Measurements from ENCODE around the gene HS3ST1.
A peak's percentile ranks its signal among the peaks of the same experiment; 100 is the strongest.

Gene HS3ST1

GRCh38 chr4:11431111-11431510 is 2.4 kb upstream of the HS3ST1 start:
- DNase-seq = no peak

- DNase-seq = no peak
These were observed 1.8 kb upstream of the HS3ST1 start for GRCh38 chr4:11430536-11430935.

- no peak for DNase-seq
These were observed 978 bp upstream of the HS3ST1 start for GRCh38 chr4:11429699-11430045.

GRCh38 chr4:11428899-11429698 is 405 bp upstream of the HS3ST1 start:
- DNase-seq = peak; percentile 81

- DNase-seq = peak; percentile 26
These were observed 1.3 kb downstream of the HS3ST1 start for GRCh38 chr4:11427121-11427996.

DNA sequence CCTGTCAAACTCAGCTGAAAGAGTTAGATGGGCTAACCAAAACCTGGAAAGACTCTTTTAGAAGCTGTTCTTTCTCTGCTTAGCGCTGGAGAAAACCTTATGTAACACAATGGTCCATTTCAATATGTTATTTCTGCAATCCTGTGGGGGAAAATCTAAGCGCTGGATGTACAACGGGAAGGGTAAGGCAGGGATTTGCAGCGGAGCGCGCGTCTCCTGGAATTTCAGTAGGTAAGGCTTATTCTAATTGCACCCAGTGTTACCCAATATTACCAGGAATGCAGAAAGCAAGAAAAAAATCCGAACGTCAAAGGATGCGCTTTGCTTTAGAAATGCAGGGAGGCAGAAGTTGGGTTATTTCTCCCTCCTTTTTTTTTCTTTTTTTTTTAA is 2.0 kb downstream of the HS3ST1 start:
- DNase-seq = no peak

DNA sequence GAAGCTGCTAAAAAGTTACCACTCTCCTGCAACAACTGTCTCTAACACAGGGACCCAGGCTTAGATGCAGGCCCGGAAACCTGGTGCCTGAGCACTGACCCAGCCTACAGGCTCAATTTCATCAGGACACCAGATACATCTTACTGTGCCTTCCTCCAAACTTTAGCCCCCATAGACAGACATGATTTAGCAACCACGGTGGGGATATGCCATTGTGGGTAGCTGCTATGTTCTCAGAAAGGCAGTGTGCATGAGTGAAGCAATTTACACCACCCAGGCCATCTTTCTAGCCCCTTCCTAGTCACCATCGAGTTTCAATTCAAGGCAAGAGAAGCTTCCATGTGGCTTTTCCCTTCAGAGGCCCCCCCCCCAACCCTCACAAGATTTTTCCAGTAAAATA is 2.7 kb downstream of the HS3ST1 start:
- DNase-seq = no peak

- DNase-seq = no peak
These were observed 3.8 kb downstream of the HS3ST1 start for GRCh38 chr4:11424856-11425255.

- DNase-seq = peak; percentile 65
These were observed 4.7 kb downstream of the HS3ST1 start for GRCh38 chr4:11424000-11424399.

DNA sequence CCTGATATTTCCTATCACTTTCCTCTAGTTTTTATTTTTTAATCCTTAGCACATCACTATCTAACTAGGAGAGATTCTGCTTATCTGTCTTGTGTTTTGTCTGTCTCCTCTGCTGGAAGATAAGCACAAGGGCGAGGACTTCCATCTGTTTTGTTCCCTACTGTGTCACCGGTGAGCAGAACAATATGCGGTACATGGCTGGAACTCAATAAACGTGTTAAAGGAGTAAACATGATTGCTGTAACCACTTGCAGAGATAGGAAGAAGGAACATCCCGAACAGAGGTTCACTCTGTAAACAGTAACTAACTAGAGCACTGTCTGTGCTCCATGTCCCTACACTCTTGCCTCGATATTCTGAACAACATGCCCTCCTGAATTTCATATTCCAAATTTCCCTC is 5.2 kb downstream of the HS3ST1 start:
- no peak for DNase-seq

DNA sequence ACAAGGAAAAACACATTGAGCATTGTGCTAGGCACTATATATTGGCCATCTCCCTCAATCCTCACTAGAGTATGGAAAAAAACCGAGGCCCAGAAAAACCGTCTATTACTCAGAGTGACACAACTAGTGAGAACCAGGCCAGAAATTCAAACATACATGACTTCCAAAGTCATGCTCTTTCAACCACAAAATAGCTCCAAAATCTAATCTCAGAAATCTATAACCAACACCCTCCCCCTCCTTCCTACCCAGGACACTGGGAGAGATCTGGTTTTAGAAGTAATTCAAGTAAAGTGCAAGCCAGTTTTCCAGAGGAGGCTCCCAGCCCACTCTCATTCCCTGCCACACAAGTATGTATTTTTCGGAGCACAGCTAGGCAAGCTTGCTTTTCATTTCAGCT is 7.6 kb downstream of the HS3ST1 start:
- no peak for DNase-seq

DNA sequence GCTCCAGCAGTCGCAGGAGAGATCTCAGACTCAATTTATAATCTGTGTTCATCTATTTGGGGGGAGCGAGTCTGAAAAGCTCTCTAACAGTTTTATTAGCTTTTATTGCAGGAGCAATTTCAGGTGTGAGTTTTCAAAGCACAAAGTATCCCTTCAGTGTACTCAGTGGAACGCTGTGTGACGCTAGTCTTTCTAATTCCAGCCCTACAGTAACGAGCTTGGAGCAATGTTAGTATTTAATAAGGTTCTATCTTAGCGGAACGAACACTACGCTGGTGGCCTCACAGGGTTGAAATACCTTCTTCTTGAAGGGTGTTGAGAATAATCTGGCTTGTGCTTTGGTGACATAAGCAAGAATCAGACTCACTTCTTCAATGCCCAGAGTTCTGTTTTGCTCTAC is 8.4 kb downstream of the HS3ST1 start:
- no peak for DNase-seq

- no peak for DNase-seq
These were observed 10.1 kb downstream of the HS3ST1 start for GRCh38 chr4:11418610-11419009.

- no peak for DNase-seq
These were observed 12.0 kb downstream of the HS3ST1 start for GRCh38 chr4:11416767-11417113.

GRCh38 chr4:11416071-11416766 is 12.5 kb downstream of the HS3ST1 start:
- no peak for DNase-seq

DNA sequence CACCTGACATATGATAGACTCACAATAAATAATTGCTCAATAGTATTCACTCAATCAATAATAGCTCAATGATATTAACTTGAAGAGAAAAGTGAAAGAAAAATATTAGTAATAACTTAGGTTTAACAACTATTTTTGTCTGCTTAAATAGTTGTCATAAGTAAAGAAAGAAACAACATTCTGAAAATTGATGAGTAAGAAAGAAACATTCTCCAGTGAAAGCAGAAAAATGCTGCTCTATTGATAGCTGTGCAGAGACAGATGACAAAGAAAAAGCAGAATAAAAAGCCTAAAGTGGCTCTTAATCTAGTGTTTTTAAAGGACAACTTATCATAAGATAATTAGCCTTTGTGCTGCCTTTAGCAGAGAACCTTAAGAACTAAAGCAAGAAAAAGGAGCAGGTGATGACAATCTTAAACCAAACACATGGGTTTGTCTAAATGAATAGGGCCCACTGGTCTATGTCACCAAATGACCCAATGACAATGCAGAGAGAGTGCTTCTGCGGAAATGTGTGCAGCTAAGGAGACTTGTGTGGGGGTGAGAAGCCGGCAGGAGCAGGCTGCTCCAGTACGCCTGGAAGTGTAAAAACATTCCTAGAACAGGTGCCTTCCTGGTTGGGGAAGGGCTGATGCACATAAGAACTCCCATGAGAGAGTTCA is 13.2 kb downstream of the HS3ST1 start:
- no peak for DNase-seq

DNA sequence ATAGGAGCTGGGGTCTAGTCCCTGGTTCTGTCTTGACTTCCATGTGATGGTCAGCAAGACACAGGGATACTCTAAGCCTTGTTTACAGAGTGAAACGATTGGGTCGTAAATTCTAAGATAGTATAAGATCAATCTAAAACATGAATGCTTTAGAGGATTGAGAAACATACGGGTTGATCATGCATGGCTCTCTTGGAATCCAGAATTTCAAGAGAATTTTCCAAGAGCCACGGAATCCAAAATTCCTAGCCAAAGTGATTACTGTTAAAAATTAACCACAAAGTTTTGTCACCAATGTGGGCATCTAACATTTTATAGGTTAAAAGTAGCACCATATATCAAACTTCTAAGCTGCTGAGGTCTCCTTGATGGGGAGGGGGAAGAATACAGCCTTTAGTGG is 16.5 kb downstream of the HS3ST1 start:
- no peak for DNase-seq

DNA sequence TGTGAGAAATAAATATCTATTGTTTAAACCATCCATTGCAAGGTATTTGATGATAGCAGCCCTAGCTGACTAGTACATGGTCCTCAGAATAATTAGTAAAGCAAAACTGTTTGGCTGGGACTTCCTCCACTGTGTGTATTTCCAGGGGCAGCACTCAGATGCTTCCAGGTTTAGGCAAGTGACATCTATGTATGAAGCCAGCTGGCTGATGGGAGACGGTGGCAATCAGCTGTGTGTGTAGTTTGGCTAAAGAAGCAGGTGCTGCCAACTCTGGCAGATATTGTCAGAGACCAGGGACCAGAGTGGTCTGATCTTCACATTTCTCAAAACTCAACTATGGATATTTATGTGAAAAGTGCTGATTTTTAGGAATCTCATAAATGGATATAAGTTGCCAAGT is 19.1 kb downstream of the HS3ST1 start:
- no peak for DNase-seq

GRCh38 chr4:11408233-11408967 is 20.3 kb downstream of the HS3ST1 start:
- no peak for DNase-seq

GRCh38 chr4:11407551-11407950 is 21.1 kb downstream of the HS3ST1 start:
- DNase-seq = no peak

DNA sequence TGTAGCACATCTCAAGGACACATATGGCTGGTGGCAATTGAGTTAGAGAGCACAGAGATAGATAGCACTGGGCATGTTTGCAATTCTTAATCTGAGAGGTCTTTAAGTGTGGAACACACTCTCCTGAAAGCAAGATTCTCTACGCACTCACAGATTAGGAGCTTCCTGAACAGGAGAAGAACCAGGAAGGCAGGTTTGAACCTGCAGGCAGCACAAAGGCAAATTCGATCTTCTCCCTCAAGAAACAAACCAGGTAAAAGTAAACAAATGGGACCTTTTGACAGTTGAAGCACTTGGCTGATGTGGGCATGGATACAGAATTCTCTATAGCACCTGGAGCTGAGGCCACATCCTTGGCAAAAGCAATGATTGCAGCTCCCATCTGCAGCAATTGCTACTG is 24.3 kb downstream of the HS3ST1 start:
- DNase-seq = no peak

- no peak for DNase-seq
These were observed 26.5 kb downstream of the HS3ST1 start for GRCh38 chr4:11402192-11402591.
